T-cell (primary cell): ENCODE data around the gene GNA15. TPM values are rescaled to one million over a fixed set of nuclear protein-coding genes. Genes with fewer than 3 reads are reported as not detected.

Experiments used
- ATAC-seq, 4 experiments: fragments of 200-7000 bp in 3 of 4; fragments of 150-1000 bp in 1 of 4; cut with Tn5 transposase; replicated peaks in 1 of 4; 1 replicate in 3 of 4; 2 replicates in 1 of 4; pipeline ENCODE4 v1.10.0; 2021; ENCODE audit warnings: moderate library complexity in 3 of 4, mild to moderate bottlenecking in 2 of 4, moderate number of reproducible peaks in 1 of 4
- CTCF ChIA-PET, 2 donors: fragments of 300-600 bp; sonication (Branson Sonifier 250); formaldehyde crosslinking; loops; one replicate each; lab custom pipeline; 2022; ENCODE audit warnings: antibody characterized with exemption in 2 of 2; lab: Charles Lee
- POLR2A ChIA-PET, 2 donors: fragments of 300-600 bp; sonication (Branson Sonifier 250); formaldehyde crosslinking; loops; one replicate each; lab custom pipeline; 2022; ENCODE audit warnings: antibody characterized with exemption in 2 of 2; lab: Charles Lee
- DNase-seq, 35 experiments: peaks; one replicate each; pipeline versions ENCODE4 v3.0.0 to v3.0.0-alpha.2; 2013 to 2023
- H3K27ac ChIP-seq: one replicate; pipeline ENCODE4 v1.5.1; 2013; ENCODE audit warnings: low read length
- H3K27me3 ChIP-seq, 2 experiments: replicated peaks in 1 of 2; 1 replicate in 1 of 2; 2 replicates in 1 of 2; pipeline versions ENCODE4 v1.6.1 to v1.7.0; 2013; ENCODE audit warnings: low read length in 1 of 2, mixed read lengths in 1 of 2; ENCODE audit not compliant: control insufficient read depth in 2 of 2, insufficient read depth in 2 of 2; ENCODE audit errors: extremely low read depth in 1 of 2
- H3K36me3 ChIP-seq, 2 donors: 1 replicate in 1 of 2; 2 replicates in 1 of 2; pipeline versions ENCODE4 v1.6.1 to v1.7.0; 2013; ENCODE audit warnings: low read length in 1 of 2; ENCODE audit not compliant: control insufficient read depth in 2 of 2, insufficient read depth in 1 of 2; ENCODE audit errors: extremely low read depth in 1 of 2
- H3K4me1 ChIP-seq, 2 experiments: 1 replicate in 1 of 2; 2 replicates in 1 of 2; pipeline versions ENCODE4 v1.6.1 to v1.7.0; 2013; ENCODE audit warnings: low read length in 2 of 2, mixed read lengths in 1 of 2; ENCODE audit not compliant: insufficient read depth in 2 of 2, control insufficient read depth in 1 of 2; ENCODE audit errors: extremely low read depth in 1 of 2
- H3K4me3 ChIP-seq, 2 donors: 1 replicate in 1 of 2; 2 replicates in 1 of 2; pipeline versions ENCODE4 v1.5.1 to v1.7.0; 2013; ENCODE audit warnings: mild to moderate bottlenecking in 2 of 2, low read length in 1 of 2, moderate library complexity in 1 of 2; ENCODE audit not compliant: control insufficient read depth in 1 of 2; ENCODE audit errors: extremely low read depth in 1 of 2
- H3K9me3 ChIP-seq: 2 replicates; pipeline ENCODE4 v1.7.0; 2013
- H3K27ac Mint-ChIP-seq, 2 donors: one replicate each; pipeline ENCODE4 v1.8.0; 2020 to 2021; ENCODE audit warnings: mild to moderate bottlenecking in 2 of 2, mixed read lengths in 2 of 2
- H3K27me3 Mint-ChIP-seq, 2 donors: one replicate each; pipeline ENCODE4 v1.8.0; 2021 to 2022; ENCODE audit warnings: mixed read lengths in 2 of 2
- H3K36me3 Mint-ChIP-seq: one replicate; pipeline ENCODE4 v1.8.0; 2021; ENCODE audit warnings: mixed read lengths
- H3K4me1 Mint-ChIP-seq, 3 donors: one replicate each; pipeline ENCODE4 v1.8.0; 2020 to 2022; ENCODE audit warnings: mixed read lengths in 3 of 3, mild to moderate bottlenecking in 1 of 3
- H3K4me3 Mint-ChIP-seq, 3 donors: one replicate each; pipeline ENCODE4 v1.8.0; 2020 to 2022; ENCODE audit warnings: mild to moderate bottlenecking in 3 of 3, mixed read lengths in 3 of 3, moderate library complexity in 3 of 3
- H3K9me3 Mint-ChIP-seq, 3 donors: one replicate each; pipeline ENCODE4 v1.8.0; 2020 to 2022; ENCODE audit warnings: mixed read lengths in 3 of 3
- WGBS: methylation state at CpG from one replicate; pipeline ENCODE4 v1.1.5; 2013; ENCODE audit warnings: missing lambda C conversion rate; ENCODE audit not compliant: insufficient coverage; 5-methylcytosine and 5-hydroxymethylcytosine counted together
- total RNA-seq, 35 experiments: library from RNA in 6 of 35; stranded (reverse) in 6 of 35; fragments of 120-200 nt in 1 of 35; gene quantifications; one replicate each; pipeline versions ENCODE4 v1.2.1 to v1.2.4 and lab custom pipeline; 2013 to 2026

The GNA15 gene
- total RNA-seq, 5 donors from 2014 or later (not counting 1 experiment from before 2014, with no cell fraction given), result 1.8 to 13.2 (median 2.8) TPM

DNA sequence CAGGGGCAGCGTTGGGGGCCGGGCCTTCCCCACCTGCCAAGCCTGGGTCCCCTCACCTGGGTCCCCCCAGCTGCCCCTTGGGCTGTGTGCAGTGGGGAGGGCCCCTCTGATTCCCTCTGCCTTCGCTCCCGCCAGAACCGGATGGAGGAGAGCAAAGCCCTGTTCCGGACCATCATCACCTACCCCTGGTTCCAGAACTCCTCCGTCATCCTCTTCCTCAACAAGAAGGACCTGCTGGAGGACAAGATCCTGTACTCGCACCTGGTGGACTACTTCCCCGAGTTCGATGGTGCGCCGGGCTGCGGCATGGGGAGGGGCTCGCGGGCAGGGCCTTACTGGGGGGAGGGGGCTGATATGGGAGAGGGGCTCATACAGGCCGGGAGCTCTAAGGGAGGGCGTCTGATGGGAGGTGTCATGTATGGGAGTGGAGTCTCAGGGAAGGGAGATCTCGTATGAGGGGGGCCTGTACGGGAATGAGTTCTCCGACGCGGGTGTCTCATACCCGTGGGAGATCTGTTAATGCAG, 16.7 kb upstream of the GNA15 start:
- DNase-seq, result no peak
- ChIA-PET POLR2A (no interaction called here), CTCF (no interaction called here)
- peaks cover 0 to 8% of the 10 kb centered on the region in 2 experiments for H3K27me3 ChIP-seq
- Mint-ChIP-seq H3K36me3 (no peaks in the 10 kb centered on the region), H3K27me3 (no peaks in the 10 kb centered on the region), H3K4me3 (no peak overlapping the region), H3K9me3 (no peaks in the 10 kb centered on the region), H3K4me1 (no peaks in the 10 kb centered on the region), H3K27ac (no peak overlapping the region)
- ATAC-seq, result no peak
- H3K36me3 ChIP-seq, result peaks cover 0 to 9% of the 10 kb centered on the region in 2 donors
- no peaks in the 10 kb centered on the region for H3K9me3 ChIP-seq
- WGBS, result 94% methylated on average over 16 of the region's 23 CpGs
- no peak overlapping the region for H3K27ac ChIP-seq
- no peaks in the 10 kb centered on the region for H3K4me1 ChIP-seq
- H3K4me3 ChIP-seq, result no peak overlapping the region

DNA sequence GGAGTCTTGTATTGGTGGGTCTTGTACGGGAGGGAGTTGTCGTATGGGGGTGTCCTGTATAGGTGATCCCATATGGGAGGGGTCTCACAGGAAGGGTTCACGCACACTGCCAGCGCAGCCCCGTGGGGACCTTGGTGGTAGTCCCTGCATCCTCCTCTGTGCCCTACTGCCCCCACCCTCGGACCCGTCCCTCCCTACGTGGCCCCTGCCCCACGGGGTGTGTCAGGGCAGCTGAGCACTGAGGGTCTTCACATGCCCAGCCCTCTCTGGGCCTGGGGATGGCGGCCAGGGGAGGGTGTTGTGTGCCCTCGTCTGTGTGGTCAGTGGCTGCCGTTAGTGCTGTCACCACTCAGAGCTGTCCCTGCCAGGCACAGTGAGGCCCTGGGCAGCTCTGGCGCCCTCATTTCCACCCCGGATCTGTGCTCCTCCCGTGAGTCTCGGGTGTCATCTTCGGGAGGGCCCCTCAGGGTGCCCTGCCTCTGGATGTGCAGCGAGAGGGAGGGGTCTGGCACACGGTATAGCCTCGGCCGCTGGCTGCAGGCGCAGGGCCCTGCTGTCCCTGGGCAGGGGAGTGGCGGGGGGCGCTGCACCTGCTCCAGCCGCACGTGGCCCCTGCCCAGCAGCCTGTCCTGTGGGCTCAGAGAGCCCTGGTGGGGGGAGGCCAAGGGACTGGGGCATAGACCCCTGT, 16.0 kb upstream of the GNA15 start:
- ChIA-PET CTCF (interaction anchor here in 1 of 2 donors (0.5 kb wide), 1 partner anchor 115 kb away, joined by 3 read pairs; no protein-coding TSS in a partner anchor), POLR2A (no interaction called here)
- Histone ChIP-seq H3K4me1 (no peaks in the 10 kb centered on the region), H3K9me3 (no peaks in the 10 kb centered on the region), H3K4me3 (no peak overlapping the region), H3K27ac (no peak overlapping the region), H3K27me3 (peaks cover 0 to 9% of the 10 kb centered on the region in 2 experiments), H3K36me3 (peaks cover 0 to 9% of the 10 kb centered on the region in 2 donors)
- DNase-seq (no peak), ATAC-seq (no peak)
- no peak overlapping the region for H3K27ac Mint-ChIP-seq
- H3K4me3 Mint-ChIP-seq, result no peak overlapping the region
- no peaks in the 10 kb centered on the region for H3K4me1 Mint-ChIP-seq
- no peaks in the 10 kb centered on the region for H3K36me3 Mint-ChIP-seq
- H3K9me3 Mint-ChIP-seq, result no peaks in the 10 kb centered on the region
- no peaks in the 10 kb centered on the region for H3K27me3 Mint-ChIP-seq
- WGBS, result 87% methylated on average over 17 of the region's 26 CpGs

- Histone ChIP-seq H3K4me1 (no peaks in the 10 kb centered on the region), H3K36me3 (peaks cover 0 to 5% of the 10 kb centered on the region in 2 donors), H3K9me3 (no peaks in the 10 kb centered on the region), H3K27ac (no peak overlapping the region), H3K4me3 (no peak overlapping the region), H3K27me3 (peaks cover 0 to 14% of the 10 kb centered on the region in 2 experiments)
- ChIA-PET CTCF (no interaction called here), POLR2A (no interaction called here)
- H3K36me3 Mint-ChIP-seq, result no peaks in the 10 kb centered on the region
- no peaks in the 10 kb centered on the region for H3K4me1 Mint-ChIP-seq
- no peak for DNase-seq
- no peak for ATAC-seq
- no peak overlapping the region for H3K27ac Mint-ChIP-seq
- H3K27me3 Mint-ChIP-seq, result no peaks in the 10 kb centered on the region
- 93% methylated on average over 28 of the region's 38 CpGs for WGBS
- H3K9me3 Mint-ChIP-seq, result no peaks in the 10 kb centered on the region
- H3K4me3 Mint-ChIP-seq, result no peak overlapping the region
Observed at GRCh38 chr19:3120611-3121276, 15.1 kb upstream of the GNA15 start.

DNA sequence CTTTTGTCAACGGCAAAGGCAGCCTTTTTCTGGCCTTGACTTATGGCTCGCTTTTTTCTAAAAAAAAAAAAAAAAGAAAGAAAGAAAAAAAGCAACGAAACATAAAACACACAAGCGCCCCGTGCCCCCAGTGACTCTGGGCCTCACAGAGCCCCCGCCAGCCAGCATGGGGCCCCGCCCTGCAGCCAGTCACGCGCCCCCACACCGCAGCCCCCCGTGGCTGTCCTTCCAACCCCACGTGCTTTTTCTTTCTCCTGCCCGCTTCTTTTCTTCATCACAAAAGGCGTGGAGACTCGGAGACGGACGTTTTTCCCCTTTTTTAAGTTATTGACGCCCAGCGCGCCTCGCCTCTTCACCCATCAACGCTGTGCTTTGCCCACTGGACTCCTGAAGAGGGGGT, 14.4 kb upstream of the GNA15 start:
- ChIA-PET POLR2A (no interaction called here), CTCF (no interaction called here)
- no peak overlapping the region for H3K4me3 Mint-ChIP-seq

DNA sequence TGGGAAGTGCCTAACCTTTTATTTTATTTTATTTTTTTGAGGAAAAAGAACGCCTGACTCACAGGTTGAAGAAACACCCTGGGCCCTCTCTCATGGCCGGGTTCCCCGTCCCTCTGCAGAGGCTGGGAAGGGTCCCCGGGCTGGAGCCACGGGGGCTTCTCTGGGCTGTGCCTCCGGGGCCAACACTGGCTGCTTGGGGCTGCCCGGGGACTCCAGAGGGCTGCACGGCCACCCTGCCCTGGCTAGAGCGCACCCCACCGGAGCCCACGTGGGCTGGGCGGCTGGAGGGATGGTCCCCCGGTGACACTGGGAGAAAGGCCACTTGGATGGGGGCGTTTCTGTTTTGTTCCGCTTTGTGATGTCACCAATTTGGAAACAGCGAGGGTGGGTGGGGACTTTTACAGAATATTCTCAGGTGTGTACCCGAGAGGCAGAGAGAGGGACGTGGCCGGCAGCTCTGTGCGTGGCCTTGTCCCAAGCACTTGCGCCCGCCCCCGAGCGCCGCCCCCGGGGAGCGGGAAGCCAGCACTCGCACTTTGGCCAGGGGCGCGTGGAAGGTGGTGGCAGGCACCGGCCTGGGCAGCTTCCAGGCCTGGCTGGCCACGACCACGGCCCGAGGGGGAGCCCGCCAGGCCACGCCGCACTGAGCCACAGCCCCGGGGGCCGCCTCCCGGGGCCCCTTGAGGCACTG, 13.9 kb upstream of the GNA15 start:
- H3K9me3 Mint-ChIP-seq, result no peaks in the 10 kb centered on the region
- Histone ChIP-seq H3K27me3 (peaks cover 0 to 15% of the 10 kb centered on the region in 2 experiments), H3K4me1 (peaks cover 0 to 4% of the 10 kb centered on the region in 2 experiments), H3K27ac (no peak overlapping the region), H3K9me3 (no peaks in the 10 kb centered on the region), H3K36me3 (peaks cover 0 to under 1% of the 10 kb centered on the region in 2 donors), H3K4me3 (no peak overlapping the region)
- ATAC-seq (no peak), DNase-seq (no peak)
- H3K36me3 Mint-ChIP-seq, result no peaks in the 10 kb centered on the region
- no peak overlapping the region for H3K4me3 Mint-ChIP-seq
- no peaks in the 10 kb centered on the region for H3K27me3 Mint-ChIP-seq
- H3K4me1 Mint-ChIP-seq, result peaks cover 0 to 2% (median 0%) of the 10 kb centered on the region in 3 donors
- no peak overlapping the region for H3K27ac Mint-ChIP-seq
- ChIA-PET CTCF (no interaction called here), POLR2A (no interaction called here)
- 88% methylated on average over 36 of the region's 40 CpGs for WGBS

More for the DNA sequence above, 14.4 kb upstream of the GNA15 start:
- 81% methylated on average over 12 of the region's 22 CpGs for WGBS
- H3K27me3 Mint-ChIP-seq, result no peaks in the 10 kb centered on the region
- no peaks in the 10 kb centered on the region for H3K9me3 Mint-ChIP-seq
- DNase-seq (no peak), ATAC-seq (no peak)
- peaks cover 0 to 15% of the 10 kb centered on the region in 2 experiments for H3K27me3 ChIP-seq
- H3K36me3 ChIP-seq, result peaks cover 0 to 5% of the 10 kb centered on the region in 2 donors
- H3K27ac Mint-ChIP-seq, result no peak overlapping the region
- H3K9me3 ChIP-seq, result no peaks in the 10 kb centered on the region
- peaks cover 0 to 4% of the 10 kb centered on the region in 2 experiments for H3K4me1 ChIP-seq
- no peaks in the 10 kb centered on the region for H3K36me3 Mint-ChIP-seq
- H3K4me3 ChIP-seq, result no peak overlapping the region
- H3K27ac ChIP-seq, result no peak overlapping the region
- H3K4me1 Mint-ChIP-seq, result peaks cover 0 to 2% (median 0%) of the 10 kb centered on the region in 3 donors

DNA sequence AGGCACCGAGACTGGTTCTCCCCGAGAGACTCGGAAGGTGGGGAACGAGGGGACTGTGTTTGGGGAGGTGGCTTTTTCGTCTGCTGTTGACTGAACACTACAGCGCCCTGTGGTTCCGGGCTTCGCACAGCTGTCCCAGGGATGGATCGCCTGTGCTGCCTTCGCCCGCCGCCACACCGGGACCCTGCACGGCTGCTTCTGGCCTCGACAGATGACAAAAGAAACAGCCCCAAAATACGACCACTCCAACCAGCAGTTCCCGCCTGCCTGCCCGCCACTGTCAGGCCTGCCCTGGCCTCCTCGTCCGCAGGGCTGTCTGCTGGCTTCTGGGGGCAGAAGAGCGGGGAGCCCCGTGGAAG, 13.3 kb upstream of the GNA15 start:
- Mint-ChIP-seq H3K27ac (no peak overlapping the region), H3K9me3 (no peaks in the 10 kb centered on the region), H3K4me1 (peaks cover 0 to 2% (median 0%) of the 10 kb centered on the region in 3 donors), H3K36me3 (no peaks in the 10 kb centered on the region), H3K27me3 (no peaks in the 10 kb centered on the region), H3K4me3 (no peak overlapping the region)
- H3K36me3 ChIP-seq, result no peaks in the 10 kb centered on the region
- no peak for ATAC-seq
- peaks cover 0 to 4% of the 10 kb centered on the region in 2 experiments for H3K4me1 ChIP-seq
- H3K27ac ChIP-seq, result no peak overlapping the region
- no peak overlapping the region for H3K4me3 ChIP-seq
- peaks cover 0 to 15% of the 10 kb centered on the region in 2 experiments for H3K27me3 ChIP-seq
- no peaks in the 10 kb centered on the region for H3K9me3 ChIP-seq
- POLR2A ChIA-PET, result no interaction called here
- WGBS, result 95% methylated on average over 16 of the region's 22 CpGs
- no peak for DNase-seq
- CTCF ChIA-PET, result no interaction called here
